Neutrophil (primary cell): ENCODE data around the gene SPINK7.

Source experiments
- H3K27ac ChIP-seq: fragments of 200-600 bp; sonication (generic); 2 replicates; pipeline ENCODE4 v1.5.1; 2016; ENCODE audit warnings: mild to moderate bottlenecking, moderate library complexity
- H3K27me3 ChIP-seq: fragments of 200-600 bp; sonication (generic); 2 replicates; pipeline ENCODE4 v1.6.0; 2016; ENCODE audit warnings: mild to moderate bottlenecking
- H3K36me3 ChIP-seq: fragments of 200-600 bp; sonication (generic); 2 replicates; pipeline ENCODE4 v1.5.1; 2017
- H3K4me1 ChIP-seq, 2 experiments: fragments of 200-600 bp in 1 of 2; sonication (generic) in 1 of 2; 1 replicate in 1 of 2; 2 replicates in 1 of 2; pipeline versions ENCODE4 v1.5.1 to v1.6.1; 2013 to 2016; ENCODE audit warnings: low read depth in 1 of 2, low read length in 1 of 2, mild to moderate bottlenecking in 1 of 2, moderate library complexity in 1 of 2; ENCODE audit not compliant: control insufficient read depth in 1 of 2, insufficient read depth in 1 of 2
- H3K4me3 ChIP-seq, 2 experiments: fragments of 200-600 bp in 1 of 2; sonication (generic) in 1 of 2; 1 replicate in 1 of 2; 2 replicates in 1 of 2; pipeline ENCODE4 v1.5.1; 2013 to 2016; ENCODE audit warnings: low read depth in 1 of 2, low read length in 1 of 2, mild to moderate bottlenecking in 1 of 2, moderate library complexity in 1 of 2
- H3K9me3 ChIP-seq: fragments of 200-600 bp; sonication (generic); 2 replicates; pipeline ENCODE4 v1.5.1; 2016
- CTCF ChIP-seq: fragments of 200-600 bp; sonication (generic); IDR thresholded peaks from 2 replicates; pipeline ENCODE4 v1.5.1; 2016; ENCODE audit warnings: antibody characterized with exemption

SPINK7 gene

GRCh38 chr5:148342371-148343045, 30.3 kb downstream of the SPINK7 start:
- no peak overlapping the region for H3K27ac ChIP-seq

GRCh38 chr5:148343046-148343407, 30.8 kb downstream of the SPINK7 start:
- Histone ChIP-seq H3K27me3 (no peaks in the 10 kb centered on the region), H3K4me1 (no peaks in the 10 kb centered on the region), H3K27ac (no peak overlapping the region), H3K36me3 (no peaks in the 10 kb centered on the region), H3K4me3 (no peak overlapping the region), H3K9me3 (no peaks in the 10 kb centered on the region)
- no peak for TF ChIP-seq CTCF

More at GRCh38 chr5:148342371-148343045, 30.3 kb downstream of the SPINK7 start:
- no peaks in the 10 kb centered on the region for H3K4me1 ChIP-seq
- no peak overlapping the region for H3K4me3 ChIP-seq
- H3K9me3 ChIP-seq, result no peaks in the 10 kb centered on the region
- H3K27me3 ChIP-seq, result no peaks in the 10 kb centered on the region
- H3K36me3 ChIP-seq, result no peaks in the 10 kb centered on the region
- TF ChIP-seq CTCF, result no peak

- Histone ChIP-seq H3K4me1 (no peaks in the 10 kb centered on the region), H3K4me3 (no peak overlapping the region)
Observed at GRCh38 chr5:148343603-148344487, 31.6 kb downstream of the SPINK7 start.

GRCh38 chr5:148347706-148348105, 35.5 kb downstream of the SPINK7 start:
- no peak for TF ChIP-seq CTCF
- no peak overlapping the region for H3K27ac ChIP-seq
- H3K4me3 ChIP-seq, result no peak overlapping the region
- H3K36me3 ChIP-seq, result no peaks in the 10 kb centered on the region
- no peaks in the 10 kb centered on the region for H3K27me3 ChIP-seq
- H3K9me3 ChIP-seq, result no peaks in the 10 kb centered on the region
- H3K4me1 ChIP-seq, result no peaks in the 10 kb centered on the region

More at GRCh38 chr5:148343603-148344487, 31.6 kb downstream of the SPINK7 start:
- H3K9me3 ChIP-seq, result no peaks in the 10 kb centered on the region
- no peaks in the 10 kb centered on the region for H3K27me3 ChIP-seq
- no peak for TF ChIP-seq CTCF
- no peak overlapping the region for H3K27ac ChIP-seq
- no peaks in the 10 kb centered on the region for H3K36me3 ChIP-seq

DNA sequence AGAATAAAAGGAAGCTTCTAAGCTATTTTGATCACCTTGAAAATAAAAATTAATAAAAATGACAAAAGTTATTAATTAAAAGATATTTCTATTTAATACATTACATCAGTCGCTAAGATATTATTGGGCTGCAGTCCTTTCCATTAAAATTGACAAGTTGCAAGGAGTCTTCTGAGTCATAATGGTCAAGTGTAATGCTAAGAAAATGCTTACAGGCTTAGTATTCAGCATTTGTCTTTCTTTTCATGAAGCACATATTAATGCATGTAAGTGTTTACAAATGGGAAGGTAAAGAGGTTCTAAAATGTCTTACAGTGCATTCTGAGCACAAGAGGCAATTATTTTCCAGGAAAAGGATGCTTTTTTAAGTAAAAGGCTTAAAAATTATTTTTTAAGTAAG, 40.5 kb downstream of the SPINK7 start:
- no peaks in the 10 kb centered on the region for H3K9me3 ChIP-seq
- TF ChIP-seq CTCF, result no peak
- no peak overlapping the region for H3K27ac ChIP-seq
- no peaks in the 10 kb centered on the region for H3K36me3 ChIP-seq
- no peak overlapping the region for H3K4me3 ChIP-seq
- no peaks in the 10 kb centered on the region for H3K27me3 ChIP-seq
- H3K4me1 ChIP-seq, result no peaks in the 10 kb centered on the region
